ENCODE results near the gene TRIM10.
A peak's percentile ranks its signal among the peaks of the same experiment; 100 is the strongest.
"Not testable (repeated sequence)": the region's sequence is repeated elsewhere in the genome, so short reads cannot be mapped to it uniquely, and the experiment has no call there.

The TRIM10 gene

DNA sequence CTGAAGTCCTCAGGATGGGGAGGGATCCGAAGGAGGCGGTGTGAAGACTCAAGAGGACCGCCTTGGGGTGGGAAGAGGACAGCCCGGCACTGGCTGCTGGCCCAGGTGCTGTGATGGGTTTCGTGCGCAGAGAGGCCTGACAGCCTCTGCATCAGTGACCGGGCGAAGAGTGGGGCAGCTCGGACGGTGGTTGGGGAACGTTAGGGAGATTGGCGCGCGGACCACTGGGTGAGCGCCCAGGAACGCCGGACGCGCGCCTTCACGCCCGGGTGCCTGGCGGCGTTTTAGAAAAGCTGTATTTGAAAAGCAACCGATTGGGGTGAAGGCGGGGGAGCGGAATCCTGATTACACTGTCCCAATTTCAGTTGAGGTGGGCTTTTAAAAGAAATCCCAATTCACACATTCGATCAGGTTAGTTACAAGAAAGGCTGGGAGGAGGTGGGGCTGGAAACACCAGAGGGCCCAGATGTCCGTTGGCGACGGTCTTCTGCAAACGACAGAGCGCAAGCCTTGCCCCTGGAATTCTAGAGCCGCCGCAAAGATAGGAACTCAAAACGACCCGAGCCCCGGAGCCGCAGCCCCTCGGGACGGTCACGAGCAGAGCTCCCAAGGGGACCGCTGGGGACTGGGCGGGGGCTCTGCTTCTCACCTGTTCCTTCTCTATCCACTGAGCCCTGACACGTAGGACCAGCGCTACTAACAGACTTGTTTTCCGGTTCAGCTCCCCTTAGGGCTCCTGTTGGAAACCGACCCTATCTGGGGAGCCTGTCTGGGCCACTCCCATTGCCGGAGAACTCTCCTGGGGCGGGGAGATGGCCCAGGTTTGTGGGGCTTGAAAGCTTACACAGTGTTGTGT lies 33.5 kb downstream of the TRIM10 start:
- H3K4me3 ChIP-seq (ENCODE audit: control insufficient read depth in 1 of 7, extremely low read depth in 1 of 7, insufficient read depth in 4 of 7, low read depth in 2 of 7, low read length in 6 of 7): peak overlapping the region in 2 of 7 experiments; percentile 1 to 14
- no peaks in the 10 kb centered on the region for H3K9me3 ChIP-seq (ENCODE audit: control extremely low read depth in 1 of 5, control insufficient read depth in 4 of 5, insufficient read depth in 2 of 5, low read depth in 1 of 5, low read length in 4 of 5)
- no peak for DNase-seq
- WGBS (ENCODE audit: insufficient coverage): 33% methylated on average over 50 of the region's 50 CpGs
- ChIA-PET POLR2A (no interaction called here), CTCF (interaction anchor here (0.8 to 4.7 kb wide), 5 partner anchors 8 to 279 kb away, joined by 3 to 58 read pairs (median 3); no protein-coding TSS in a partner anchor)
- no peaks in the 10 kb centered on the region for H3K36me3 ChIP-seq (ENCODE audit: control insufficient read depth in 4 of 4, insufficient read depth in 4 of 4, low read length in 3 of 4)
- peaks cover 0 to 12% (median 5%) of the 10 kb centered on the region in 4 experiments for H3K4me1 ChIP-seq (ENCODE audit: control extremely low read depth in 1 of 4, control insufficient read depth in 4 of 4, insufficient read depth in 4 of 4, low read length in 3 of 4)
- H3K27me3 ChIP-seq (replicated peaks in 2 of 5; ENCODE audit: control insufficient read depth in 4 of 5, insufficient read depth in 5 of 5, low read length in 4 of 5): peaks cover 15 to 69% (median 29%) of the 10 kb centered on the region in 5 experiments
- H3K27ac ChIP-seq (ENCODE audit: insufficient read depth in 1 of 2, low read depth in 1 of 2, low read length in 2 of 2, poor library complexity in 1 of 2, severe bottlenecking in 2 of 2): no peak overlapping the region

- no CpG with 5 or more reads among the region's 2 CpGs for WGBS (ENCODE audit: insufficient coverage)
- no peak overlapping the region for H3K4me3 ChIP-seq (ENCODE audit: control insufficient read depth in 1 of 7, extremely low read depth in 1 of 7, insufficient read depth in 4 of 7, low read depth in 2 of 7, low read length in 6 of 7)
- no peaks in the 10 kb centered on the region for H3K36me3 ChIP-seq (ENCODE audit: control insufficient read depth in 4 of 4, insufficient read depth in 4 of 4, low read length in 3 of 4)
- CTCF ChIA-PET: interaction anchor here (1.0 to 1.2 kb wide), 4 partner anchors 9 to 45 kb away, joined by 3 to 4 read pairs (median 3); no protein-coding TSS in a partner anchor
- POLR2A ChIA-PET: no interaction called here
- H3K4me1 ChIP-seq (ENCODE audit: control extremely low read depth in 1 of 4, control insufficient read depth in 4 of 4, insufficient read depth in 4 of 4, low read length in 3 of 4): peaks cover 0 to 3% (median 0%) of the 10 kb centered on the region in 4 experiments
- peaks cover 0 to 27% (median 3%) of the 10 kb centered on the region in 5 experiments for H3K27me3 ChIP-seq (replicated peaks in 2 of 5; ENCODE audit: control insufficient read depth in 4 of 5, insufficient read depth in 5 of 5, low read length in 4 of 5)
- DNase-seq: no peak
- H3K9me3 ChIP-seq (ENCODE audit: control extremely low read depth in 1 of 5, control insufficient read depth in 4 of 5, insufficient read depth in 2 of 5, low read depth in 1 of 5, low read length in 4 of 5): no peaks in the 10 kb centered on the region
- H3K27ac ChIP-seq (ENCODE audit: insufficient read depth in 1 of 2, low read depth in 1 of 2, low read length in 2 of 2, poor library complexity in 1 of 2, severe bottlenecking in 2 of 2): no peak overlapping the region
Observed at GRCh38 chr6:30122515-30122914, 38.5 kb downstream of the TRIM10 start.

- Histone ChIP-seq H3K27ac (ENCODE audit: insufficient read depth in 1 of 2, low read depth in 1 of 2, low read length in 2 of 2, poor library complexity in 1 of 2, severe bottlenecking in 2 of 2) (no peak overlapping the region), H3K36me3 (ENCODE audit: control insufficient read depth in 4 of 4, insufficient read depth in 4 of 4, low read length in 3 of 4) (no peaks in the 10 kb centered on the region), H3K9me3 (ENCODE audit: control extremely low read depth in 1 of 5, control insufficient read depth in 4 of 5, insufficient read depth in 2 of 5, low read depth in 1 of 5, low read length in 4 of 5) (no peaks in the 10 kb centered on the region), H3K4me3 (ENCODE audit: control insufficient read depth in 1 of 7, extremely low read depth in 1 of 7, insufficient read depth in 4 of 7, low read depth in 2 of 7, low read length in 6 of 7) (no peak overlapping the region), H3K4me1 (ENCODE audit: control extremely low read depth in 1 of 4, control insufficient read depth in 4 of 4, insufficient read depth in 4 of 4, low read length in 3 of 4) (no peaks in the 10 kb centered on the region), H3K27me3 (replicated peaks in 2 of 5; ENCODE audit: control insufficient read depth in 4 of 5, insufficient read depth in 5 of 5, low read length in 4 of 5) (peaks cover 0 to 19% (median 3%) of the 10 kb centered on the region in 5 experiments)
- ChIA-PET POLR2A (no interaction called here), CTCF (interaction anchor here (0.6 to 1.5 kb wide), 5 partner anchors 10 to 375 kb away, joined by 3 to 4 read pairs (median 3); no protein-coding TSS in a partner anchor)
- DNase-seq: no peak
- 94% methylated on average over 8 of the region's 10 CpGs for WGBS (ENCODE audit: insufficient coverage)
Observed at GRCh38 chr6:30121446-30122366, 39.3 kb downstream of the TRIM10 start.

- H3K4me1 ChIP-seq (ENCODE audit: control extremely low read depth in 1 of 4, control insufficient read depth in 4 of 4, insufficient read depth in 4 of 4, low read length in 3 of 4); POLR2A ChIA-PET; H3K9me3 ChIP-seq (ENCODE audit: control extremely low read depth in 1 of 5, control insufficient read depth in 4 of 5, insufficient read depth in 2 of 5, low read depth in 1 of 5, low read length in 4 of 5); H3K4me3 ChIP-seq (ENCODE audit: control insufficient read depth in 1 of 7, extremely low read depth in 1 of 7, insufficient read depth in 4 of 7, low read depth in 2 of 7, low read length in 6 of 7); H3K27ac ChIP-seq (ENCODE audit: insufficient read depth in 1 of 2, low read depth in 1 of 2, low read length in 2 of 2, poor library complexity in 1 of 2, severe bottlenecking in 2 of 2); DNase-seq; H3K36me3 ChIP-seq (ENCODE audit: control insufficient read depth in 4 of 4, insufficient read depth in 4 of 4, low read length in 3 of 4): not testable (repeated sequence)
- 93% methylated on average over 2 of the region's 5 CpGs for WGBS (ENCODE audit: insufficient coverage)
- CTCF ChIA-PET: interaction anchor here (1.3 to 1.5 kb wide), 2 partner anchors 12 to 17 kb away, joined by 3 to 5 read pairs; no protein-coding TSS in a partner anchor
- H3K27me3 ChIP-seq (replicated peaks in 2 of 5; ENCODE audit: control insufficient read depth in 4 of 5, insufficient read depth in 5 of 5, low read length in 4 of 5): peaks cover 2 to 17% (median 6%) of the 10 kb centered on the region in 5 experiments
Observed at GRCh38 chr6:30118691-30119090, 42.3 kb downstream of the TRIM10 start.

- Histone ChIP-seq H3K27ac (ENCODE audit: insufficient read depth in 1 of 2, low read depth in 1 of 2, low read length in 2 of 2, poor library complexity in 1 of 2, severe bottlenecking in 2 of 2) (no peak overlapping the region), H3K27me3 (replicated peaks in 2 of 5; ENCODE audit: control insufficient read depth in 4 of 5, insufficient read depth in 5 of 5, low read length in 4 of 5) (peaks cover 8 to 35% (median 22%) of the 10 kb centered on the region in 5 experiments), H3K4me3 (ENCODE audit: control insufficient read depth in 1 of 7, extremely low read depth in 1 of 7, insufficient read depth in 4 of 7, low read depth in 2 of 7, low read length in 6 of 7) (no peak overlapping the region), H3K4me1 (ENCODE audit: control extremely low read depth in 1 of 4, control insufficient read depth in 4 of 4, insufficient read depth in 4 of 4, low read length in 3 of 4) (no peaks in the 10 kb centered on the region), H3K9me3 (ENCODE audit: control extremely low read depth in 1 of 5, control insufficient read depth in 4 of 5, insufficient read depth in 2 of 5, low read depth in 1 of 5, low read length in 4 of 5) (no peaks in the 10 kb centered on the region), H3K36me3 (ENCODE audit: control insufficient read depth in 4 of 4, insufficient read depth in 4 of 4, low read length in 3 of 4) (no peaks in the 10 kb centered on the region)
- DNase-seq: no peak
- 93% methylated on average over 3 of the region's 6 CpGs for WGBS (ENCODE audit: insufficient coverage)
- ChIA-PET POLR2A (no interaction called here), CTCF (interaction anchor here (0.6 to 2.5 kb wide), 5 partner anchors 9 to 1266 kb away, joined by 3 to 20 read pairs (median 3); no protein-coding TSS in a partner anchor)
Observed at GRCh38 chr6:30116724-30117123, 44.3 kb downstream of the TRIM10 start.

DNA sequence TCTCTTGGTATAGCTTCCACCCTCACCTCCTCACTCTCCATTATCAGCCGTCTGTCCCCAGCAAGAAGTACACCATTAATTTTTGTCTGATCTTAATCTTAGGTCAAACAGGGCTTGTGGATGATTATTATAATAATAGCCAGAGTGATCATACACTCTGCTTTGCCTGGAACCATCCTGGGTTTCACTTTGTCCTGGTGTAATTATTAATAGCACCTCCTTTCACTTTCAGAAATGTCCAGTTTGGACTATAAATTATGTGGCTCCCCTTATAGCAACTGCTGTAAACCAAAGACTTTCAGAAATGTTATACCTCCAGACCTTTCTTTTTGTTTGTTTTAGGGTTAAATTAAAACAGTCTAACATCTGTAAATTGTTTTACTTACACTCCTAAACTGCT lies 47.2 kb downstream of the TRIM10 start:
- H3K36me3 ChIP-seq (ENCODE audit: control insufficient read depth in 4 of 4, insufficient read depth in 4 of 4, low read length in 3 of 4): no peaks in the 10 kb centered on the region
- H3K4me3 ChIP-seq (ENCODE audit: control insufficient read depth in 1 of 7, extremely low read depth in 1 of 7, insufficient read depth in 4 of 7, low read depth in 2 of 7, low read length in 6 of 7): no peak overlapping the region
- peaks cover 13 to 55% (median 28%) of the 10 kb centered on the region in 5 experiments for H3K27me3 ChIP-seq (replicated peaks in 2 of 5; ENCODE audit: control insufficient read depth in 4 of 5, insufficient read depth in 5 of 5, low read length in 4 of 5)
- POLR2A ChIA-PET: no interaction called here
- DNase-seq: no peak
- CTCF ChIA-PET: interaction anchor here (1.1 to 4.0 kb wide), 3 partner anchors 11 to 27 kb away, joined by 3 to 25 read pairs (median 16); no protein-coding TSS in a partner anchor
- H3K4me1 ChIP-seq (ENCODE audit: control extremely low read depth in 1 of 4, control insufficient read depth in 4 of 4, insufficient read depth in 4 of 4, low read length in 3 of 4): no peaks in the 10 kb centered on the region
- no CpG with 5 or more reads among the region's 1 CpG for WGBS (ENCODE audit: insufficient coverage)
- H3K9me3 ChIP-seq (ENCODE audit: control extremely low read depth in 1 of 5, control insufficient read depth in 4 of 5, insufficient read depth in 2 of 5, low read depth in 1 of 5, low read length in 4 of 5): no peaks in the 10 kb centered on the region
- no peak overlapping the region for H3K27ac ChIP-seq (ENCODE audit: insufficient read depth in 1 of 2, low read depth in 1 of 2, low read length in 2 of 2, poor library complexity in 1 of 2, severe bottlenecking in 2 of 2)
